DOHH2 (cell line): ENCODE measurements around the gene CD163L1.

Source experiments
- H3F3A ChIP-seq: fragments of 200-600 bp; sonication (generic), shearing (Covaris generic); 2 replicates; pipeline ENCODE4 v1.6.0; 2016; ENCODE audit warnings: antibody characterized with exemption, mild to moderate bottlenecking; ENCODE audit not compliant: control insufficient read depth, insufficient read depth
- H3K27ac ChIP-seq: fragments of 200-600 bp; sonication (generic); 2 replicates; pipeline ENCODE4 v1.5.1; 2014; ENCODE audit warnings: low read depth, mild to moderate bottlenecking, low read length, moderate library complexity
- H3K27me3 ChIP-seq: fragments of 200-600 bp; sonication (generic); 2 replicates; pipeline ENCODE4 v1.6.1; 2014; ENCODE audit warnings: mild to moderate bottlenecking, low read length, mixed read lengths; ENCODE audit not compliant: control insufficient read depth
- H3K36me3 ChIP-seq: fragments of 200-600 bp; sonication (generic); 2 replicates; pipeline ENCODE4 v1.6.1; 2014; ENCODE audit warnings: mild to moderate bottlenecking, low read length, moderate library complexity, mixed read lengths; ENCODE audit not compliant: control insufficient read depth
- H3K4me1 ChIP-seq: fragments of 200-600 bp; sonication (generic); 2 replicates; pipeline ENCODE4 v1.6.1; 2014; ENCODE audit warnings: mild to moderate bottlenecking, low read length, mixed read lengths; ENCODE audit not compliant: control insufficient read depth
- H3K4me2 ChIP-seq: fragments of 200-600 bp; sonication (generic); 2 replicates; pipeline ENCODE4 v1.6.0; 2014; ENCODE audit warnings: mild to moderate bottlenecking, low read length, moderate library complexity
- H3K4me3 ChIP-seq: fragments of 200-600 bp; sonication (generic); 2 replicates; pipeline ENCODE4 v1.5.1; 2014; ENCODE audit warnings: mild to moderate bottlenecking, low read length, mixed read lengths
- H3K79me2 ChIP-seq: fragments of 200-600 bp; sonication (generic); 2 replicates; pipeline ENCODE4 v1.6.1; 2014; ENCODE audit warnings: mild to moderate bottlenecking, low read length, mixed read lengths; ENCODE audit not compliant: control insufficient read depth
- H3K9me2 ChIP-seq: fragments of 200-600 bp; sonication (generic); replicated peaks from 2 replicates; pipeline ENCODE4 v1.6.1; 2014; ENCODE audit warnings: mild to moderate bottlenecking, low read length, mixed read lengths; ENCODE audit not compliant: control insufficient read depth
- H3K9me3 ChIP-seq: fragments of 200-600 bp; sonication (generic); 2 replicates; pipeline ENCODE4 v1.6.1; 2014; ENCODE audit warnings: antibody characterized with exemption, low read length, mixed read lengths; ENCODE audit not compliant: control insufficient read depth, insufficient read depth
- H4K20me1 ChIP-seq: fragments of 200-600 bp; sonication (generic); 2 replicates; pipeline ENCODE4 v1.6.0; 2014; ENCODE audit warnings: low read depth, mild to moderate bottlenecking, antibody characterized with exemption, low read length, moderate library complexity; ENCODE audit not compliant: control insufficient read depth, insufficient read depth
- CTCF ChIP-seq: fragments of 200-600 bp; sonication (generic); IDR thresholded peaks from one replicate; pipeline ENCODE4 v1.5.1; 2014; ENCODE audit warnings: antibody characterized with exemption, mild to moderate bottlenecking, low read depth, low read length; ENCODE audit not compliant: poor library complexity, severe bottlenecking
- EZH2phosphoT487 ChIP-seq: fragments of 200-600 bp; sonication (generic); IDR thresholded peaks from 2 replicates; pipeline ENCODE4 v1.6.1; 2017; ENCODE audit warnings: borderline replicate concordance, mild to moderate bottlenecking, antibody characterized with exemption, low read length, moderate library complexity, mixed read lengths

The CD163L1 gene

GRCh38 chr12:7369274-7369729 is 74.7 kb downstream of the CD163L1 start:
- no peak for TF ChIP-seq CTCF
- TF ChIP-seq EZH2phosphoT487, result no peak
- no peak overlapping the region for H3K4me3 ChIP-seq

GRCh38 chr12:7362734-7363133 is 81.2 kb downstream of the CD163L1 start:
- no peaks in the 10 kb centered on the region for H3K9me3 ChIP-seq
- no peaks in the 10 kb centered on the region for H3K27me3 ChIP-seq
- no peak overlapping the region for H3K4me2 ChIP-seq
- H3K4me1 ChIP-seq, result no peaks in the 10 kb centered on the region
- H3K27ac ChIP-seq, result no peak overlapping the region
- H3K79me2 ChIP-seq, result no peaks in the 10 kb centered on the region
- no peaks in the 10 kb centered on the region for H3K36me3 ChIP-seq
- H3K9me2 ChIP-seq, result no peaks in the 10 kb centered on the region
- no peak overlapping the region for H3K4me3 ChIP-seq
- no peaks in the 10 kb centered on the region for H3F3A ChIP-seq
- TF ChIP-seq CTCF, result no peak
- no peak for TF ChIP-seq EZH2phosphoT487
- H4K20me1 ChIP-seq, result no peaks in the 10 kb centered on the region

More at GRCh38 chr12:7369274-7369729, 74.7 kb downstream of the CD163L1 start:
- no peak overlapping the region for H3K27ac ChIP-seq
- no peaks in the 10 kb centered on the region for H3K4me1 ChIP-seq
- no peaks in the 10 kb centered on the region for H3F3A ChIP-seq
- H4K20me1 ChIP-seq, result no peaks in the 10 kb centered on the region
- H3K79me2 ChIP-seq, result no peaks in the 10 kb centered on the region
- no peaks in the 10 kb centered on the region for H3K36me3 ChIP-seq
- no peaks in the 10 kb centered on the region for H3K27me3 ChIP-seq
- H3K9me2 ChIP-seq, result no peaks in the 10 kb centered on the region
- no peak overlapping the region for H3K4me2 ChIP-seq
- H3K9me3 ChIP-seq, result no peaks in the 10 kb centered on the region

DNA sequence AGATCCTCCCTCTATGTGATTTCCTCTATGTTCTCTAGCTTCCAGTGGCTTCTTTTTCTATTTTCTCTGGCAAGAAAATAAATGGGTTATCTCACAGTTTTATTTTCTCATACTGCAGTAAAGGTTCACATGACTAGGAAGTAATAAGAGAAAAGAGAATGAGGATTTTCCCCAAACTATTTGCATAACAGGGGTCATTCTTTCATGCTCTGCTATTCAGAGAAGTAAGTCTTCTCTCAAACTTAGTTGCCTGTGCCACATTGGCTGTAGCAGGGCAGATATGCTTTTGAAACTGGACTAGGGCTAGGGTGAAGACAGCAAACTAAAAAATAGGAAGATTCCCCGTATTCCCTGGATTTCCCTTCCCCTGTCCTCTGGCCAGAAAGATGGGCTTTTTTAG is 82.7 kb downstream of the CD163L1 start:
- H3K9me3 ChIP-seq, result no peaks in the 10 kb centered on the region
- no peaks in the 10 kb centered on the region for H3K9me2 ChIP-seq
- no peak overlapping the region for H3K4me2 ChIP-seq
- no peaks in the 10 kb centered on the region for H3K79me2 ChIP-seq
- H3K4me3 ChIP-seq, result no peak overlapping the region
- no peak overlapping the region for H3K27ac ChIP-seq
- no peaks in the 10 kb centered on the region; the same call in 1 of the 2 replicates for H3K27me3 ChIP-seq
- no peaks in the 10 kb centered on the region for H3K36me3 ChIP-seq
- no peaks in the 10 kb centered on the region for H4K20me1 ChIP-seq
- H3F3A ChIP-seq, result no peaks in the 10 kb centered on the region
- TF ChIP-seq EZH2phosphoT487 (no peak), CTCF (no peak)
- H3K4me1 ChIP-seq, result no peaks in the 10 kb centered on the region
